ENCODE results near the gene TKT.

Gene TKT

DNA sequence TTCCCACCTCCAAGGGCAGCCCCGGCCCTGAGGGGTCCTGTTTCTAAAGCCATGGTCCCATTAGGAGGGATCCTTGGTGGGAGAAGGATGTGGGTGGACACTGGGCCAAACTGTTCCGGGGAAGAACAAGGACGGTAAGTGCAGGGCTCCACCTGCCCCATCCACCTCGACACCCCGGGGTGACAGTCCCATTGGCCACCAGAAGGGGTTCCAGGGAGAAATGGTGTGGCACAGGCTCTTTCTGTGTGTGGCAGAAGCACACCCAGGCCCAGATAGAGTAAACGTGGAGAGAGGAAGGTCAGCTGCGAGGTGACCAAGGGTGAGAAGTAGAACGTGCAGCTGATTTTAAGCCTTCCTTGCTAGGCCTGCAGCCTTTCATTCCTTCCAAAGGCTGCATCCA lies 12.0 kb downstream of the TKT start:
- in situ Hi-C loops (cut with HindIII; ENCODE audit: low pct_ligation_motif_present, low pct_unique_long_range_greater_than_20kb, low sequenced_read_pairs) = no loop called here
- DNase-seq = no peak

DNA sequence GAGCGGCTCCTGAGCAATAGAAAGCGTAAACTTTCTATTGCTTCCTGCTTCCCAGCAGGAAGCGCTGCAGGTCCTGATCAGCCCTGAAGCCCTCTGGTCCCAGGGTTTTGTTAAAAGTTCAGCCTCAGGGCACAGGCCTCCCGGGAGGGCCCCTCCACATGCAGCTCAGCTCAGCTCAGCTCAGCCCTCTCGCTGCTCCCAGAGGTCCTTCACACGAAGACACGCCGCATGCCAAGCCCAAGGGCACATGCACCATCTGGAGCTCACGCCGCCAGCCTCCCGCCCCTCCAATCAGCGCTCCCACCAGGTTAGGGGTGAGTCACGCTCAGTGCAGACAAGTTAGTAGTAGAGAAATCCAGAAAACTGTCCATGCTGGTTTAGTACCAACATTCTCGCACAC lies 12.7 kb downstream of the TKT start:
- no peak for DNase-seq
- in situ Hi-C loops (cut with HindIII; ENCODE audit: low pct_ligation_motif_present, low pct_unique_long_range_greater_than_20kb, low sequenced_read_pairs) = no loop called here

DNA sequence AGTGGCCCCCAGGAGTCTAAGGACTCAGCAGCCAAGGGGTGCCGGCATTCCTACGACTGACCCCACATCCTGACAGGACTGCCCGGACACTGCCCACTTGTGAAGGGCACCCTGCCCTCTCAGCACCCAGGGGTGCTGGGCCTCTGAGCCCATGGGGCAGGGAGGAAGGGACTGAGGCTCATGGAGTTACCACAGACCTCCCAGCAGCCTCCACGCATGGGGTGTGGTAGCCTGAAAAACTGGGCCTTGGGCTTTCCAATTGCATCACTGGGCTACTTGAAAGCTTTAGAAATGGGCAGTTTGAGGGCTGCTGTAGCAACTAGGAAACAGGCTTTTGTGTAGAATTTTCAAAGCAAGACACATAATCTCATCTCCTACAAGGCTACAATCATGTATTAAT lies 13.2 kb downstream of the TKT start:
- DNase-seq = no peak
- in situ Hi-C loops (cut with HindIII; ENCODE audit: low pct_ligation_motif_present, low pct_unique_long_range_greater_than_20kb, low sequenced_read_pairs) = no loop called here

DNA sequence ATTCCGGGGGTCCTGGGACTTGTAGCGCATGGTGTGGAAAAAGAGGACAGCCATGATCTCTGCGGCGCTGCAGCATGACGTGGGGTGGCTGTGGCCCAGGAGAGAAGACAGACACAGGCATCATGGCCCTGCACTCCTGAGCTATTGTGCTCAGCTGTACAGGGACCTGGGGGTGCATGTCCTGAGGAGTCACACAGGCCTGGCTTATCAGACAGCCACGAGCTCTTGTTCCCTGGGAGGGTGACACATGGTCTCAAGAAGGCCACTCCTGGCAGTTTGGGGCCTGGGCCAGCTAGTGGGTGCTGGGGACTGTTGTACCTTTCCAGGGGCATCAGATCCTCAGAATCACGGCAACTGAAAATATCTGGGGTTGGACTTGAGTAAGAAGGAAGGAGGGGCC lies 13.7 kb downstream of the TKT start:
- no peak for DNase-seq
- in situ Hi-C loops (cut with HindIII; ENCODE audit: low pct_ligation_motif_present, low pct_unique_long_range_greater_than_20kb, low sequenced_read_pairs) = no loop called here

DNA sequence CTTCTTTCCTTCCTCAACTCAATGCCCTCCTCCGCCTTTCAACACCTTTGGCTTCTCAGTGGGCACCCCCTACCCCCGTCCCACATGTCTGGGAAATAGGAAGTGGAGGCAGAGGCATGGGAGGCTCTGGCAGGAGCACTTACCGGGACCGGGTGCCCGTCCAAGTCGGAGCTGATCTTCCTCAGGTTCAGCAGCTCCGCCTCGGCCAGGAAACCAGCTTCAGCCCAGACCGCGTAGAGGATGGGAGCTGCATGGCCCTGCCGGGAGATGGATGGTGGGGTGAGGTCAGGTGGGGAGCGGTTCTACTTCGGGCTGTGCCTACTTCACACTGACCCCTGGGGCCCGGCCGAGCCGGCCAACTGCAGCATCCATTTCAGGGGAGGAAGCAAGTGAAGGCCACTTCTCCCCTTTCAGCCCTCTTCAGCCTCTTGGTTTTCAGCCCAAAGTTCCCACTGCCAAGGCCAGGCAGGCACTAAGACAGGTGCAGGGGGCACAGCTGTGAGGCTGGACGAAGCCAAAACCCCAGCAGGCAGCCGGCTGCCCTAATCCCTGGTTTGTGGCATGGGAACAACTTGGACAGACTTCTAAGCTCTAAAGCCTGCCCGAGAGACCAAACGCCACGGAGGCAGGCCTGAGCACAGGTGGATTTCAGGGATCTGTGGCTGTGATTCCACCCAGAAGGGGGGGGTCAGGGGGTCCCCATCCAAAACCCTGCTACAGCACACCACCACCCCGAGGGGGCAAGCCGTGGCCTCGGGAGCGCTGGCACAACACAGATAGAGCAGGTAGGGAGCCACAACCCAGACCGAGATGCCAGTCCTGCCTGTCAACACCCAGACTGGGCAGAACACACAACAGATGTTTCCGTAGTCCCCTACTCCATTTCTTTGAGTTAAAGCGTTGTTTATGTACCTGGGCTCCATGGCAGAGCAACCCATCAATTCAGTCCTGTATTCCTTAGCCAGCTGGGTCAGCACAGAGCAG lies 14.5 kb downstream of the TKT start:
- in situ Hi-C loops (cut with HindIII; ENCODE audit: low pct_ligation_motif_present, low pct_unique_long_range_greater_than_20kb, low sequenced_read_pairs) = no loop called here
- DNase-seq = no peak

DNA sequence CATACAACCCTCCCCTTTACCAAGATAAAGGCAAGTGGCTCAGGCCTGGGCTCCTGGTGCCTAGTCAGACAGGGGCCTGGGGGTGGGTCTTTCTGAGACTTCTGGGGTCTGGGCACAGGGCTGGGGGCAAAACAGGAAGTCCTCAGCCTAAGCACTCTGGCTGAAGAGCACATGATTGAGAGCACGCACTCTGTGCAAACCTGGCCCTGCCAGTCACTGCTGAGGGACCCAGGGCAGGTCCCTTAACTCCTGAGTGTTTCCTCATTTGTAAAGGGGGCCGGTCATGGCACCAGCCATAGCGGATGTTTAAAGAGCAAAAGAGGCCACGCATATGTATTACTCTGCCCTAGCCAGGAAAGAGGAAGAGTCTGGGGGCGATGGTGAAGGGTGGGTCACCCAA lies 16.0 kb downstream of the TKT start:
- no peak for DNase-seq
- in situ Hi-C loops (cut with HindIII; ENCODE audit: low pct_ligation_motif_present, low pct_unique_long_range_greater_than_20kb, low sequenced_read_pairs) = no loop called here

DNA sequence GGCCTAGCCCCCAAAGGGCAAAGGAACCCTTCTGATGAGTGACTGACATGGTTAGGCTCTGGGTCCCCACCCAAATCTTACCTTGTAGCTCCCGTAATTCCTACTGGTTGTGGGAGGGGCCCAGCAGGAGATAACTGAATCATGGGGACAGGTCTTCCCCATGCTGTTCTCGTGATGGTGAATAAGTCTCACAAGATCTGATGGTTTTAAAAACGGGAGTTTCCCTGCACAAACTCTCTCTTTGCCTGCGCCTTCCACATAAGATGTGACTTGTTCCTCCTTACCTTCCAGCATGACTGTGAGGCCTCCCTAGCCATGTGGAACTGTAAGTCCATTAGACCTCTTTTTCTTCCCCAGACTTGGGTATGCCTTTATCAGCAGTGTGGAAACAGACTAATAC lies 16.9 kb downstream of the TKT start:
- no peak for DNase-seq

DNA sequence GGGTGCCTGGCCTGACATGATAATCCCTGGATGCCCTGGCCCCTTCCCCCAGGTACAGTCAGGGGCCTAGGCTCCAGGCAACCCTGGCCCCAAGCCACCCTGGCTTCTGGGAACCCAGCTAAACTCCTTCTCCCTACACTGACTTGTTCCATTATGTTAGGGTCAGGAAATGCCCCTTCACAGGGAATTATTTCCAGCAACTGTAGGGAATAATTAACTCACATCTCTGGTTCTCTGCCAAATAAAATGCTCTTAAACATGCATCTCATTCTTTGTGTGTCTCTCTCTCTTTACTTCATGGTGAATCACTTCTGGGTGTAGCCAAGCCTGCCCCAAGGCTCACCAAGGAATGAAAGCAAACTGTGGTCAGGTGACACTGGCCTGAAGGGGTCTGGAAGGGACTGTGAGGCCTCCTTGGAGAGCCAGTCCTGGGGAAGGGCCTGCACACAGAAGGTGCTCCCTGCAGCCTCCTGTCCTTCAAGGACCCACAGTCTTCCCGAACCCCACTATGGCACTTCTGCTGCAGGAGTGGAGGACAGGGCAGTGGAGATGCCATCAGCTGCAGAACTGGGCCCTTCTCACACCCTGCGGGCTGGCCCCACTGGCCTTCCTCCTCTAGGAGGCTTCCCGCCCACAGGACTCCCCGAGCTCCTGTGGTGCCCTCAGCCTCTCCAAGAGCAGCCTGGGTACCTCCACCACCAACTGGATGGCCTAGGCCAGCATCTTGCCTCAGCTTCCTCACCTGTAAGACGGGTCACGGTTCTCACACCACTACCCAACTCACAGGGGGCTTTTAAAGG lies 17.6 kb downstream of the TKT start:
- peak; percentile 96 for DNase-seq

More for the DNA sequence above, 16.9 kb downstream of the TKT start:
- in situ Hi-C loops (cut with HindIII; ENCODE audit: low pct_ligation_motif_present, low pct_unique_long_range_greater_than_20kb, low sequenced_read_pairs) = no loop called here

DNA sequence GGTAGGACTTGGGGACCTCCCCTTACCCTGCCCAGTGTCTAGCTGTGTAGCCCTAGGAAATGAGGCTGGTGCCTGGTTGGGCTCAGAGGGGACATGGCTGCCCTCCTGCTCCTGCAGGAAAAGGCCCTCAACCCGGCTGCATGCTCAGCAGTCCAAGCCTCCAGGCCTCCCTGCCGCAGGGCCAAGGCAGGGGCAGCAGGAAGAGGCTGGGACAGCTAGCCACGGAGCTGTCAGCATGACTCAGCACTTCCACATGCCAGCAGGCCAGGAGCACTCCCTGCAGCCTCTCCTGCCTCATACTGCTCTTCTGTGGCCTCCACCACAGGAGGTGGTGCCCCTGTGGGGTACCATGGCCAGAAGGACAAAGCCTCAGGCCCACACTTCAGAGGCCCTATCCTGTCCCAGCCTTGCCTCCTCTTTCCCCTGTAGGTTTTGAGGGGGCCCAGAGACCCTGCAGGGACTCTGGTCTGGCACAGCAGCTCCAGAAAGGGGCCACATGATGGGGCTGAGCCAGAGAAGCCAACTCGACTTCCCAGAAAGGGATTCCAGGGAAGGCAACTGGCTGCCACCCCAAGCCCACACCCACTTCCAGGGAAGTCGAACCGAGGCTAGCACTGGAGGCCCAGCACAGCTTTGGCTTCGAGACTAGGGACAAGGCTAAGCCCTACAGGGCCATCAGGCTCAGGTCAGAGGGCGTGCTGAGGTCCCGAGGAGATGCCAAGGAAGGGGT lies 19.5 kb downstream of the TKT start:
- DNase-seq = peak; percentile 76
- in situ Hi-C loops (cut with HindIII; ENCODE audit: low pct_ligation_motif_present, low pct_unique_long_range_greater_than_20kb, low sequenced_read_pairs) = no loop called here

More for the DNA sequence above, 17.6 kb downstream of the TKT start:
- in situ Hi-C loops (cut with HindIII; ENCODE audit: low pct_ligation_motif_present, low pct_unique_long_range_greater_than_20kb, low sequenced_read_pairs) = no loop called here

DNA sequence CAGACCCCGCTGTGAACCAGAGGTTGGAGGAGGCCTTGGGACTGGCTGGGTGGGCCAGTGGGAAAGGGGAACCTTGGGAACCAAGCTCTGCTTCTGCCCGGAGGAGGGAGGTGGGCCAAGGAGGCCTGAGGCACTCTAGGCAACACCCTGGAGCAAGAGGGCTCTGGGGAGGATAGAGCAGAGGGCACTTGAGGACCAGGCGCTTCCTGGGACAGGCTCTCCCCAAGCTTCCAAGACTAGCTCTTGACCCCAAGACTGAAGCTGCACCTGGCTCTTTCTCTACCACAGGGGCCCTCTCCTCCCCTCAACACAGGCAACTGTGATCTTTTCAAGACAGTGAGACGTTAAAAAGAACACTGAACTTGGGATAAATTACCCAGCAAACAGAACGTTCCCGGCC lies 20.3 kb downstream of the TKT start:
- DNase-seq = no peak
- in situ Hi-C loops (cut with HindIII; ENCODE audit: low pct_ligation_motif_present, low pct_unique_long_range_greater_than_20kb, low sequenced_read_pairs) = no loop called here

DNA sequence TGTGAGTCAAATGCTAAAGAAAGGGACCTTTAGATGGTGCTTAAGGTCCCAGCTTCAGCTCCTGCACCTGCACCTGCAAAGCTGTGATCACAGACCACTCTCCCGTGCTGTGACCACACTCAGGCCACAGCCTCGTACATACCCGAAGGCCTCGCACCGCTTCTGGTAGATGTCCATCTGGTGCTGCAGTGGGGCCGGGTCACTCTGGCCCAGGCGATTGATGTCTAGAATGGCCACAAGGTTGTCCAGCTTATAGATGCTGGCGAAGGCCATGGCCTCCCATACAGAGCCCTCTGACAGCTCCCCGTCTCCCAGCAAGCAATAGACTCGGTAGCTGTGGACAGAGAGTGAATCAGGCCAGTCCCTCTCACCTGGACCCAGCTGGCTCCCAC lies 21.0 kb downstream of the TKT start:
- in situ Hi-C loops (cut with HindIII; ENCODE audit: low pct_ligation_motif_present, low pct_unique_long_range_greater_than_20kb, low sequenced_read_pairs) = no loop called here
- DNase-seq = no peak

DNA sequence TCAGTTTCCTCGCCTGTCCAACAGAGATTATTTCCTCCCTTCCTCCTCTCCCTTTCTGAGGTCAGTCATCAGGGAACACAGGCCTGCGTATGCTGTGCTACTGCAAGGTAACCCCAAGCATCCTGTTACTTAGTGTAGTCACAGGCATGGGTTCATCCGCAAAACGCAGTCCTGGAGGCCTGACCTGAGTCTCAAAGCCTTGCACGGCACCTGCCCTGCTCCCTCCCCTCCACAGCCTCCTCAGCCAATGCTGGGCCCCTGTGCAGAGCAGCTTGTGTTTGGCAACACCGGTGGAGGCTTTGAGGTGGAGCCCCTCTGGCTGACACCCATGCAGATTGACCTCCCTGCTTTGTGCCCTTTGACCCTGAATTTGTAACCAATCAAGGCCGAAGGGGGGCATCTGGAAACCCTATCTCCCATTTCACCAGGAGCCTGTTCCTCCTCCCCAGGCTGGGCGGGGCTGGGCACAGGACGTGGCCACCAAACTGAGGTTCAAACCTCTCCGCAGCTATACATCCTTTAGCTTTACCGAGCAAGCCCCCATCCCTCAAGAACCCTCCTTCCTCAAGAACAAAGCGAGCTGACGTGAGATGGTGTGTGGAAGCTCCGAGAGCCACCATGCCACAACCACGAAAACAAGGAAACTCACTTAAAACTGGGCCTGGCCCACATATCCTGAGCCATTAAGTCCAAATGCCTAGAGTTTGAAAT lies 21.5 kb downstream of the TKT start:
- in situ Hi-C loops (cut with HindIII; ENCODE audit: low pct_ligation_motif_present, low pct_unique_long_range_greater_than_20kb, low sequenced_read_pairs) = no loop called here
- DNase-seq = no peak

DNA sequence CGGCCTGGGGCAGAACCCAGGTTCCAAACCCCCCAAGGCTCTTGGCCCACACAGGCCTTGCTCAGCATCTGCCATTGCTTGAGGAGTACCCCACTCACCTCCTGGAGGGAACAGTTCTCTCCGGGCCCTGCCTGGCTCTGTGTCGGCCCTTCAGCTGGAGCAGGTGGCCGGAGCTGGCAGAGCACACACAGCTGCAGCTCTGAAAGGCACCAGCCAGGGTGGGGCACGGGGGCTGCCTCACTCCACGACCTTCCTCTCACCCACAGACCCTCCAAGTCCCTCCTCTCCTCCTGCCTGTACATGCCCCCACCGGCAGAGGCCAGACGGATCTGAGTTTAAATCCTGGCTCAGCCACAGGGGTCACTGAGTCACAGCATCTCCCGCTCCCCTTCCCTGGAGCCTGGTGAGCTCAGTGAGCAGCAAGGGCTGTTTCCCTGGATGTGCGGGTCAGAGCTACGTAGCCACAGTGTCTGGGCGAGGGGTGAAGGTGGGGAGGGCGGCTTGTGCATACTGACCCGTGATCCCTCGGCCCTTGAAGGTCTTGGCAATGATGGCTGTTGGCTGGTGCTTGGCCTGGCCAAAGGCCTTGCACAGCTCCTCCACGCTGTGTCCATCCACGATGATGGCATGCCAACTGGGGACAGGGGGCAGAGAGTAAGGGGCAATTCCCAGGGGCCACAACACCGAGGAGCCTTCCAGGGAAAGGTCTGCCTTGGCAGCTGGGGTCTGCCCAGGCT lies 23.0 kb downstream of the TKT start:
- in situ Hi-C loops (cut with HindIII; ENCODE audit: low pct_ligation_motif_present, low pct_unique_long_range_greater_than_20kb, low sequenced_read_pairs) = no loop called here
- DNase-seq = no peak

DNA sequence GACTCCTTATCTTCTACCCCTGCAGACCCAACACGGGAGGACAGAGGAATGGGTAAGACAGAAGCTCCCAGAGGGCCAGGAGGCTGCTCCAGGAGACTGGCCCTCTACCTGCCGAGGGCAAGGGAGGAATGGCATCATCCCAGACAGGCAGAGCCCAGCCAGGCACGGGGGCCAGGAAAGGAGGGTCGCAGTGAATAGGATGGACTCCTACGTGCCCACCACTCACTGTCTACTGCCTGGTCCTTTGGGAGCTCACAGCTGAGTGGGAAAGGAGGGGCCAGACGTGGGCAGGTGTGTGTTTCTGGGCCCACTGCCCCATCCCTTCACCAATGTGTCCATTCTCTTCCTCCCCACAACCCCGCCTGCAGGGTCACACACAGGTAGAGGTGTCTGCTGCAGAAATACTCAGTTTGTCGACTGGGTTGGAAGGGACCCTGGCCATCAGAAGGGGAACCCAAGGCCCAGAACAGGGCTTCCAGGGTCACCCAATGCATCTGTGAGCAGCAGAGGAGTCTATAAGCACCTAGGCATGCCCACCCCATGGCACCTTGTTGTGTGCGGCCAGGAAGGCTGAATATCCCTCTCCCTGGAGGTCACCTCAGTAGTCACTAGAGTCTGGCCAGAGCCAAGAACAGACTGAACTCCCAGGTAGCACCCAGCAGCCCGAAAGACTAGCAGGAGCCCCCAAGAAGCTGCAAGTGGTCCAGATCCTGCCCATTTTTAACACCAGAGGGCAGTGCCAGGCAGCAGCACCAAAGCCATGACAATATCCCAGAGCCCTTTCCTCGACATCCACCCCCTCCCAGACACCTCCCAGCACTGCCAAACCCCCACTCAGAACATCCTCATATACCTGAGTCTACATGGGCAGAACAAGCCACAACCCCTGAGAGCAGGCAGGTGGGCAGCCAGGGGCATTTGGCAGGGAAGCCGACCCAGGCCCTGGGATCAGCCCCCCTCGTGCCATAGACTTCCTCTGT lies 24.0 kb downstream of the TKT start:
- no peak for DNase-seq
- in situ Hi-C loops (cut with HindIII; ENCODE audit: low pct_ligation_motif_present, low pct_unique_long_range_greater_than_20kb, low sequenced_read_pairs) = no loop called here

DNA sequence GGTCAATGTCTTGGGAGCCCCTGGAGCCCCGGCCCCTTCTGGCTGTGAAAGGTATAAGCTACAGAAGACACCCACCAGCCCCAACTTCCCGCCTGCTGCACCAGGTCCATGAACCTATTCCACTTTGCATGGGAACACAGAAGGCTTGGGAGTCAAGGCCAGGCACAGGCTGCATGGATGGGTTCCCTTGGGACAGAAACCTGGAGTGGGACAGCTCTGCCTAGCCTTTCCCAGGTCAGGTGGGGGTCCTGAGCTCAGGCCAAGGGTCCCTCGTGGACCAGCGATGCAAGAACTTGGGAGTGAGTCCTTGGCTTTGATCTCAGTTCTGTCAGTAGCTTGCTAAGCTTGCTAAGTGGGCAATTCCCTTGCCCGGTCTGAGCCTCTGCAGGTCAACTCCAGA lies 25.0 kb downstream of the TKT start:
- DNase-seq = no peak
- in situ Hi-C loops (cut with HindIII; ENCODE audit: low pct_ligation_motif_present, low pct_unique_long_range_greater_than_20kb, low sequenced_read_pairs) = no loop called here

DNA sequence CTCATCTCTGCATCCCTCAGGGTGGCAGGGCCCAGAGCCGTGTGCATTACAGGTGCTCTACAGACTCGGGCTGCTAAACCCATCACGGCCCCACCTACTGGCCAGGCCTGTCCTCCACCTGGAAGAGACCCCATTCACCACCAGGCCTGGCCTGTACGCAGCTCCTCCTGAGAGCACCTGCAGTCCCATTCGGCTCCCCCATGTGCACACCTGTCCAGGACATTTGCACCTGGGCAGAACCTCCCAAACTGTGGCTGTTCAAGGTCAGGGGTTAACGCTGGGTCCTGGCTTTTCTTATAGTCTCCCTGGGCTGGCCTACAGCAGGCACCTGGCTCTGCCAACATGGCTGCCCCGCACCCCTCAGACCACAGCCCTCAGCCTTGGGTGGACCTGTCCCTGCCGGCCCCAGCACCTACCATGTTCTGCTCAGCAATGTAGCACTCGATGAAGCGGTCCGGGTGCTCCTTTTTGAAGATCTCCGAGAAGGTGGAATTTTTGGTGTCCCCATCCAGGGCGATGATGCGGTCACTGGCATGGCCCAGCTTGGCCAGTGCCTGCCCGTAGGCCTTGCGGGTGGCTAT lies 25.7 kb downstream of the TKT start:
- in situ Hi-C loops (cut with HindIII; ENCODE audit: low pct_ligation_motif_present, low pct_unique_long_range_greater_than_20kb, low sequenced_read_pairs) = no loop called here
- no peak for DNase-seq

Measured in ACHN (cell line).